ENCODE results near the gene RPS6KC1. TPM values are rescaled to one million over a fixed set of nuclear protein-coding genes. Genes with fewer than 3 reads are reported as not detected.
"Not testable (repeated sequence)": the region's sequence is repeated elsewhere in the genome, so short reads cannot be mapped to it uniquely, and the experiment has no call there.

The RPS6KC1 gene
- total RNA-seq, 1 experiment from 2014 or later = 20.5 TPM

- CTCF ChIA-PET = no interaction called here
- H3K36me3 ChIP-seq (ENCODE audit: control insufficient read depth, insufficient read depth, low read length) = no peaks in the 10 kb centered on the region
- no peak overlapping the region for H3K4me3 ChIP-seq (ENCODE audit: low read depth in 2 of 2, low read length in 2 of 2)
- no peak overlapping the region for H3K27ac ChIP-seq (ENCODE audit: low read length)
- no TSS peak for BruUV-seq (replicated peaks)
- intact Hi-C loops (cut with micrococcal nuclease; ENCODE audit: unreplicated experiment) (no loop called here), in situ Hi-C loops (cut with HindIII; ENCODE audit: low pct_unique_long_range_greater_than_20kb, low sequenced_read_pairs) (no loop called here)
- ATAC-seq (no peak), DNase-seq (ENCODE audit: low read depth, low spot score) (no peak)
- H3K9me3 ChIP-seq (ENCODE audit: control insufficient read depth, insufficient read depth, low read depth, low read length) = no peaks in the 10 kb centered on the region
- POLR2A ChIA-PET = no interaction called here
- no peaks in the 10 kb centered on the region; the same call in 1 of the 2 replicates for H3K4me1 ChIP-seq (ENCODE audit: control insufficient read depth, insufficient read depth, low read length)
- TF ChIP-seq CTCF (IDR thresholded peaks at IDR 0.05) (no peak), SIN3A (IDR thresholded peaks at IDR 0.05; ENCODE audit: borderline replicate concordance, insufficient read depth, low read depth, low read length) (no peak), TCF7L2 (IDR thresholded peaks at IDR 0.05; ENCODE audit: low read depth, low read length) (no peak), REST (IDR thresholded peaks at IDR 0.05; ENCODE audit: insufficient read depth in 1 of 2, low read depth in 2 of 2, low read length in 1 of 2) (no peak), POLR2AphosphoS5 (IDR thresholded peaks at IDR 0.05; ENCODE audit: low read depth, low read length) (no peak)
- no peaks in the 10 kb centered on the region for H3K27me3 ChIP-seq (ENCODE audit: control insufficient read depth, insufficient read depth, low read length)
These were observed 60.5 kb downstream of the RPS6KC1 start for GRCh38 chr1:213111502-213111901.

DNA sequence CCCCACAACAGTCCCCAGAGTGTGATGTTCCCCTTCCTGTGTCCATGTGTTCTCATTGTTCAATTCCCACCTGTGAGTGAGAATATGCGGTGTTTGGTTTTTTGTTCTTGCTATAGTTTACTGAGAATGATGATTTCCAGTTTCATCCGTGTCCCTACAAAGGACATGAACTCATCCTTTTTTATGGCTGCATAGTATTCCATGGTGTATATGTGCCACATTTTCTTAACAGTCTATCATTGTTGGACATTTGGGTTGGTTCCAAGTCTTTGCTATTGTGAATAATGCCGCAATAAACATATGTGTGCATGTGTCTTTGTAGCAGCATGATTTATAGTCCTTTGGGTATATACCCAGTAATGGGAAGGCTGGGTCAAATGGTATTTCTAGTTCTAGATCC lies 61.7 kb downstream of the RPS6KC1 start:
- H3K4me3 ChIP-seq (ENCODE audit: low read depth in 2 of 2, low read length in 2 of 2); intact Hi-C loops (cut with micrococcal nuclease; ENCODE audit: unreplicated experiment); H3K36me3 ChIP-seq (ENCODE audit: control insufficient read depth, insufficient read depth, low read length); H3K27ac ChIP-seq (ENCODE audit: low read length); ATAC-seq; in situ Hi-C loops (cut with HindIII; ENCODE audit: low pct_unique_long_range_greater_than_20kb, low sequenced_read_pairs); BruUV-seq (replicated peaks); H3K27me3 ChIP-seq (ENCODE audit: control insufficient read depth, insufficient read depth, low read length); POLR2A ChIA-PET; H3K4me1 ChIP-seq (ENCODE audit: control insufficient read depth, insufficient read depth, low read length); H3K9me3 ChIP-seq (ENCODE audit: control insufficient read depth, insufficient read depth, low read depth, low read length); DNase-seq (ENCODE audit: low read depth, low spot score); CTCF ChIA-PET: not testable (repeated sequence)

GRCh38 chr1:213117699-213118180 lies 66.7 kb downstream of the RPS6KC1 start:
- H3K27me3 ChIP-seq (ENCODE audit: control insufficient read depth, insufficient read depth, low read length); H3K4me1 ChIP-seq (ENCODE audit: control insufficient read depth, insufficient read depth, low read length); H3K4me3 ChIP-seq (ENCODE audit: low read depth in 2 of 2, low read length in 2 of 2); ATAC-seq; intact Hi-C loops (cut with micrococcal nuclease; ENCODE audit: unreplicated experiment); in situ Hi-C loops (cut with HindIII; ENCODE audit: low pct_unique_long_range_greater_than_20kb, low sequenced_read_pairs); DNase-seq (ENCODE audit: low read depth, low spot score); H3K36me3 ChIP-seq (ENCODE audit: control insufficient read depth, insufficient read depth, low read length); BruUV-seq (replicated peaks); H3K9me3 ChIP-seq (ENCODE audit: control insufficient read depth, insufficient read depth, low read depth, low read length); CTCF ChIA-PET; H3K27ac ChIP-seq (ENCODE audit: low read length); POLR2A ChIA-PET: not testable (repeated sequence)

All from Panc1 (cell line).